GM18498 (cell line): ENCODE measurements around the gene CMTM8.

Experiments
- ATAC-seq: cut with Tn5 transposase; IDR thresholded peaks from one replicate; pipeline ENCODE4 v1.9.1; 2021; ENCODE audit warnings: mild to moderate bottlenecking, moderate library complexity; ENCODE audit not compliant: unreplicated experiment

CMTM8 gene

DNA sequence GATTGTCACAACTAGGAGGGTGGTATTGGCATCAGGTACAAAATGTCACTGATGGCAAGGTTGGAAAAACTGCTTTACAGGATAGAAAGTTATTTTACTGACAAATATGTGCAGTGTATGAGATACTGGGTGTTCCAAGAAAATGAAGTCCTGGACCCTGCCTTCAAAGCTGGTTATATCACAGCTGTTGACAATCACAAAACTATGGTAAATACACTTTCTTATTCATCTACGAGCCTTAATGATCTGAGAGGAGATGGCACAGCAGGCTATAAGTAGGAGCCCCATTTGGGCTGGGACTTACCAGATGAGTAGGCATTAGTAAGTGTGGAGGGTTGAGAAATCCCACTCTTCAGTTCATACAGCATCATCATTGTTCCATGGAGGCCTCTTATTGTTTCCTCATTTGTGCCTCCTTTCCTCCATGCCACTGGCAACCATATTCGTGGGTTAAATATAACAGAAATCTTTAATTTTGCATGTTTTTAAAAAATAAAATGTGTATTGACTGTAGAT, 66.9 kb downstream of the CMTM8 start:
- no peak for ATAC-seq

GRCh38 chr3:32306072-32306471, 67.6 kb downstream of the CMTM8 start:
- ATAC-seq: no peak

DNA sequence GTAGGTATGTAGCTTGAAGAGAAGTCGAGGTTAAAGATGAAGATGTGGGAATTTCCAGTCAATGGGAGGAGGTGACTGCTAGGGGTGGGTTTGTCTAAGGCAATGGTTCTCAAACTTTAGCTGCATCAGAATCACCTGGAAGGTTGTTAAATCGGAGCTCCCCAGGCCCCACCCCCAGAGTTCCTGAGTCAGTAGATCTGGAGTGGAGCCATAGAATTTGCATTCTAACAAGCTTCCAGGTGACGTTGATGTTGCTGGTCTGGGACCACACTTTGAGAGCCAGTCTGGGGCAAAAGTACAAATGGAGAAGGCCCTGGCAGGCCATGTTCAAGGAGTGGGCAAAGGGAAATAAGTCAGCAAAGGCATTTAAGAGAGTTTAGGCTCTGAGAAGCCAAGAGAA, 69.1 kb downstream of the CMTM8 start:
- no peak for ATAC-seq

- ATAC-seq: no peak
These were observed 69.9 kb downstream of the CMTM8 start for GRCh38 chr3:32308378-32308777.

GRCh38 chr3:32309654-32310242, 71.3 kb downstream of the CMTM8 start:
- no peak for ATAC-seq

- no peak for ATAC-seq
These were observed 71.9 kb downstream of the CMTM8 start for GRCh38 chr3:32310336-32310735.

GRCh38 chr3:32310918-32311839, 72.7 kb downstream of the CMTM8 start:
- no peak for ATAC-seq

GRCh38 chr3:32312251-32312650, 73.8 kb downstream of the CMTM8 start:
- ATAC-seq: no peak

DNA sequence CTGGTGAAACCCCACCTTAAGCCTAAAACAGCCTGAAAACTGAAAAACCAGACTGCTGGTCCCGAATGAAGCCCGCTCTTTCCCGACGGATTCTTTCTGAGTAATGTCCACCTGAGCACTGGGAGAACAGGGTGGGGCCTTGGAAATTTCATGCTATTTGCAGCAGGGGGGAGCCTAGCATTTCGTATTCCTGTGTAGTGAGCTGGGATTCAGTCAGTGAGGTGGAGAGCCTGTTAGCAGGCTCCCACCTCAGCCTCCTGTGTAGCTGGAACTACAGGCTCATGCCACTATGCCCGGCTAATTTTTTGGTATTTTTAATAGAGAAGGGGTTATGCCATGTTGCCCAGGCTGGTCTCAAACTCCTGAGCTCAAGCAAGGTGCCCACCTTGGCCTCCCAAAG, 74.7 kb downstream of the CMTM8 start:
- no peak for ATAC-seq

GRCh38 chr3:32313723-32314473, 75.4 kb downstream of the CMTM8 start:
- ATAC-seq: no peak

- no peak for ATAC-seq
These were observed 77.0 kb downstream of the CMTM8 start for GRCh38 chr3:32315441-32315840.

- no peak for ATAC-seq
These were observed 77.8 kb downstream of the CMTM8 start for GRCh38 chr3:32316319-32316718.

- no peak for ATAC-seq
These were observed 78.5 kb downstream of the CMTM8 start for GRCh38 chr3:32316976-32317375.

- ATAC-seq: no peak
These were observed 81.1 kb downstream of the CMTM8 start for GRCh38 chr3:32319607-32320006.

- no peak for ATAC-seq
These were observed 81.6 kb downstream of the CMTM8 start for GRCh38 chr3:32320080-32320479.

DNA sequence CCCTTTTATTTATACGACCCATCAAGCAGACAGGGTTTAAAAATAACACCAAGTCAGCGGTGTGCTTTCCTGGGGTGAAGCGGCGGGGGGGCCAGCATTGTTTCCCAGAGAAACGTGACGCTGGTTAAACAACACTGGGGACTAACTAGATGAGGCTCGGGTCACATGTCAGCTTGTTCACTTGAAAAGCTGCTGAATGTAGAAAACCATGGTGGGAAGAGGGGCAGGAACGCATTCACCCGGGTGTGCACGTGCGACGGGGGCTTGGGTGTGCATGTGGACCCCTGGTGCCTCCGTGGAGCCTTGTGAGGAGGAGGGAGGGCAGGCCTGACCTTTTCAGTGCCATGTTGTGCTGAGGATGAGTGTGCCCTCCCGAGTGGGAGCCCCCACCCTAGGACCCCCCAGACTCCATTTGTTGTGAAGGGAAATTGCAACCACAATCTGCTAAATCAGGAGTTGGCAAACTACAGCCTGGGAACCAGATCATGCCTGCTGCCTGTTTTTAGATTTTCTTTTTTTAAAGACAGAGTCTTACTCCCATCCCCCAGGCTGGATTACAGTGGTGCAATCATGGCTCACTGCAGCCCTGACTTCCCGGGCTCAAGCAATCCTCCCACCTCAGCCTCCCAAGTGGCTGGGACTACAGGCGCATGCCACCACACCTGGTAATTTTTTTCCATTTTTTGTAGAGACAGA, 82.8 kb downstream of the CMTM8 start:
- ATAC-seq: no peak

DNA sequence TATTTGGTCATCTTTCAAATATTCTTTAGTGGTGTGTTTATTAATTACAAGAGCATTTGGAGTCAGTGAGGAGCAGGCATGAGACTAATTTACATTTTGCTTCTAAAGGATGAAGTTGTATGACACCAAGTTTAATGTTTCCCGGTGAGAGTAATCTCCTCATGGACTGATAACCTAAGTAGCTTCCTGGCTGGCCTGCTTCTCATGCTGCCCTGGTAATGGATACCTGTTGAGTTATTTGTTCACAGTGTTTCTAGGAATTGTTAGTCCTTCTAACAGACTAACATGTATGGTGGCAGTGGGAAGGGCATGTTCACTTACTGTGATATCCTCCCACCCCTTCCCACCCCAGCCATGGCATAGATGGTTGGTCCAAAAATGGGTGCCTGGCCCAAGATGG, 83.8 kb downstream of the CMTM8 start:
- ATAC-seq: no peak

- ATAC-seq: no peak
These were observed 85.1 kb downstream of the CMTM8 start for GRCh38 chr3:32323604-32324003.

GRCh38 chr3:32325201-32325600, 86.7 kb downstream of the CMTM8 start:
- no peak for ATAC-seq

DNA sequence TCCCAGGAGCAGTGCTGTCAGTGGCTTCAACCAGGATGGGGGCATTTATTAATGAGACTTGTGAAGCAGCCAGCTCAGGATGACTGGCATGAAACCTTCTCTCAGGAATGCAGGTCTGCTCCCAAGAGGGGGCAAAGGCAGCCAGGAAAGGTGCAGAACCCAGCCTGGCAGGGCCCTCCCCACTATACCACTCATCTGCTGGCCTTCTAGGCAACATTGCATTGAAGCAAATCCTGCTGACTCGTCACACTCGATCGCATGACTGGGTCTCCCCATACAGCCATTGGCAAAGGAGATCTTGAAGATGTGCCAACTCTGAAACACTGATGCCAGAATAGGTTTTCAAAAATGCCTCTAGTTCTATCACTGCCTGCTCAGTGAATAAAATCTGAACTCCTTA, 87.4 kb downstream of the CMTM8 start:
- no peak for ATAC-seq

DNA sequence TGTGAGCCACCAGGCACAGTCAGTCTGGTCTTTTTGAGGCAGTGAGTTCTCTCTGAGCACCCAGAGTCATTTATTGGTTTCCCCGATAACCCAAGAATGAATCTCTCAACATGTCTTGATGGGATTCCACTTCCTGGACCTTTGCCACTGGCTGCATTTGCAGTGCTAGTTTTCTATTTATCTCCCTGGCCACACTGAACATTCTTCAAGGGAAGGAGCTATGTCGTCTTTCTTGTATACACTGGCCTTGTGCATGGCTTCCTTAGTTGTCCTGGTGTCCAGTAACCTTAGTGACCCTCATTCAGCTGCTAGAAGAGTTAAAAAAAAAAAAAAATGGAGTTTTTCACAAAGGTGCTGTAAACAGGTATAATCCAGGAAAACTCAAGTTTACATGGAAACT, 88.3 kb downstream of the CMTM8 start:
- ATAC-seq: no peak
